Measurements from ENCODE around the gene SLC34A1. TPM values are rescaled to one million over a fixed set of nuclear protein-coding genes. Genes with fewer than 3 reads are reported as not detected.

SLC34A1 gene
- total RNA-seq, 1 donor from 2014 or later: not detected

- TF ChIP-seq CTCF (conservative IDR thresholded peaks at IDR 0.05; ENCODE audit: low read depth, low read length): no peak
- no peak for DNase-seq (ENCODE audit: low read depth)
- H3K4me3 ChIP-seq (ENCODE audit: low read depth, low read length): peak overlapping the region; percentile 58
Observed at GRCh38 chr5:177367981-177368868, 16.0 kb upstream of the SLC34A1 start.

- TF ChIP-seq CTCF (conservative IDR thresholded peaks at IDR 0.05; ENCODE audit: low read depth, low read length): peak; percentile 74
- no peak for DNase-seq (ENCODE audit: low read depth)
- H3K4me3 ChIP-seq (ENCODE audit: low read depth, low read length): no peak overlapping the region
Observed at GRCh38 chr5:177368869-177369644, 15.2 kb upstream of the SLC34A1 start.

DNA sequence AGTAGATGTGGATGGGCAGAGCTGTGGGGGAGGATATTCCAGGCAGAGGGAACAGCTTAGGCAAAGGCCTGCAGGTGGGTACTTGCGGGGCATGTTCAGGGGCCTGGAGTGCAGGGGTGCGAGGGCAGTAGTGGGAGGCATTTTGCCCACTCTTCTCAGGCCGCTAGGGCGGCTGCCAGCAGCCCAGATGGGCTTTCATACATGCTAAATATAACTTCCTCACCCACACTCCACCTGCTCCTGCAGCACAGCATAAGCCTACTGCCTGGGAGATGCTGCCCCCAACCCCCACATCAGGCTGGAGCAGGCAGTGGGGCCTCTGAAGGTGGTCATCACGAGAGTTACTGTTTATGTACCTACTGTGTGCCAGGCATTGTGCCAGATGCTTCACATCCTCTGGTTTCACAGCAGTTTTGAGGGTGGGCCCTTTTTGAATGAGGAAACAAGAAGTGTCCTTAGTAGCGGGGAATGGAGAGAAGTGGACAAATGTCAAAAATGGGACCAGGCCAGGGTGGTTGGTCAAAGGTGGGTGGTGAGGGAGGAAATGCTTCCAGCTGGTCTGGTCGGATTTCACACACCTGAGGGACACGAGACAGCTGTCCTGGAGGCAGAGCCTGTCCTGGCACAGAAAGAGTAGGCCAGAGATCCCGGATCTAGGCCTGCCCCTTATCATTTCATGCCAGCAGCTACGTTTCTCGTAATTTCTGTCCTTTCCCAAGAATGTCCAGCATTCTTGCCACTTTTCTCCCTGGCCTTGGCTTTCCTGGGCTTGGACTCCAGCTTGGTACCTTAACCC lies 14.4 kb upstream of the SLC34A1 start:
- DNase-seq (ENCODE audit: low read depth): no peak
- no peak overlapping the region for H3K4me3 ChIP-seq (ENCODE audit: low read depth, low read length)
- no peak for TF ChIP-seq CTCF (conservative IDR thresholded peaks at IDR 0.05; ENCODE audit: low read depth, low read length)

DNA sequence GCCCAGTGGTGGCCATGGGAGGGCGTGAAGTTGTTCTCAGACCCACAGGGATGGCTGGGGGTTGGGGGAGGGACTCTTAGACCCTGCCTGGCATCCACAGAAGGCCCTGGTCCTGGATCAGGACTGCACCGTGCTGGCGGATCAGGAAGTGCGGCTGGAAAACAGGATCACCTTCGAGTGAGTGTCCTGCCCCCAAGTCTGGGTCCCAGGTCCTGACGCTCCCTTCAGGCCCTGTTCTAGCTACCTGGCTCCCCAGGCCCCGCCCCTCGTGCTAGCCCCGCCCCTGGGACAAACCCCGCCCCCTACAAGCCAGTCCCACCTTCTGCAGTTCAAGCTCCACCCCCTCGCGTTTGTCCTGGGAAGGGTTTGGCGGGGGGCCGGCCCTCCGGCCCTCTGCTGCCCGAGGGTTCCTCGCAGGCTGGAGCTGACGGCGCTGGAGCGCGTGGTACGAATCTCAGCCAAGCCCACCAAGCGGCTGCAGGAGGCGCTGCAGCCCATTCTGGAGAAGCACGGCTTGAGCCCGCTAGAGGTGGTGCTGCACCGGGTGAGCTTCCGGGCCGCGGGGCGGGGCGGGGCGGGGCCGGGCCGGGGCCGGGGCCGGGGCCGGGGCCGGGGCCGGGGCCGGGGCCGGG lies 13.6 kb upstream of the SLC34A1 start:
- DNase-seq (ENCODE audit: low read depth): peak; percentile 56
- H3K4me3 ChIP-seq (ENCODE audit: low read depth, low read length): peak overlapping the region; percentile 86
- TF ChIP-seq CTCF (conservative IDR thresholded peaks at IDR 0.05; ENCODE audit: low read depth, low read length): peak; percentile 57

DNA sequence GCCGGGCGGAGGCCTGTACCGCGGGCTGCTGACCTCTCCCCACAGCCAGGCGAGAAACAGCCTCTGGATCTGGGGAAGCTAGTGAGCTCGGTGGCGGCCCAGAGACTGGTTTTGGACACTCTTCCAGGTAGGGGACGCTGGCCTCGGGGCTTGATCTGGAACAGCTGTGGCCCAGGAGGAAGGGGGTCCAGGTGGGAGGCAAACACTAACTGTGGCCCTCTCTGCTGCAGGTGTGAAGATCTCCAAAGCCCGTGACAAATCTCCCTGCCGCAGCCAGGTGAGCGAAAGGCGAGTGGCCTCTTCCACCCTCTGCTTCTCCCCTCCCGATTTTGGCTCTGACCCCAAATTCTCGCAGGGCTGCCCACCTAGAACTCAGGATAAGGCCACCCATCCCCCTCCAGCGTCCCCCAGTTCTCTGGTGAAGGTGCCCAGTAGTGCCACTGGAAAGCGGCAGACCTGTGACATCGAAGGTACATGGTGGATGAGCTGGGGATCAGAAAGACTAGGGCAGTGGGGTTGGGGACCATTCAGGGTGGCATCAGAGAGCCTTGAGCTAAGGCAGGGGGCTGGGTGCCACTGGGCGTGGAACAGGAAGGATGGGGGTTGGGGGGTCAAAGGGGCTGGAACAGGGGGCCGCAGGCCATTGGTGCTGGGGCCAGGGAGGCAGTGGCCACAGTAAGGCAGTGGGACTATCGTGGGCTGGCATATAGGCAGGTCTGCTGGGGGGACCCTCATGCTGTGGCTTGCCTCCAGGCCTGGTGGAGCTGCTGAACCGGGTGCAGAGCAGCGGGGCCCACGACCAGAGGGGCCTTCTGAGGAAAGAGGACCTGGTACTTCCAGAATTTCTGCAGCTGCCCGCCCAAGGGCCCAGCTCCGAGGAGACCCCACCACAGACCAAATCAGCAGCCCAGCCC lies 12.9 kb upstream of the SLC34A1 start:
- peak overlapping the region; percentile 86 for H3K4me3 ChIP-seq (ENCODE audit: low read depth, low read length)
- TF ChIP-seq CTCF (conservative IDR thresholded peaks at IDR 0.05; ENCODE audit: low read depth, low read length): no peak
- DNase-seq (ENCODE audit: low read depth): no peak
